ENCODE data around the gene HRAS. TPM values are rescaled to one million over a fixed set of nuclear protein-coding genes. Genes with fewer than 3 reads are reported as not detected.

HRAS gene
- total RNA-seq, 2 donors from 2014 or later = 13.0 to 15.8 TPM

- Histone ChIP-seq H3K4me3 (no peak overlapping the region), H3K9me3 (no peaks in the 10 kb centered on the region), H3K27ac (peak overlapping the region; percentile 41 to 81 (median 76)), H3K27me3 (no peaks in the 10 kb centered on the region), H3K4me1 (peaks cover 32% of the 10 kb centered on the region), H3K36me3 (replicated peaks in 1 of 2; ENCODE audit: insufficient read depth in 1 of 2, low read depth in 2 of 2) (no peaks in the 10 kb centered on the region)
- 35 to 47% methylated on average over 5 to 29 of the region's 41 CpGs for WGBS, 2 donors
- peak in 1 of 4 donors; percentile 29 for DNase-seq
- ATAC-seq = no peak
- intact Hi-C loops (cut with DNase I) = no loop called here
- TF ChIP-seq POLR2A (IDR thresholded peaks at IDR 0.05) (no peak), CTCF (IDR thresholded peaks at IDR 0.05) (no peak)
These were observed 32.4 kb upstream of the HRAS start for GRCh38 chr11:567629-568292.

- no peaks in the 10 kb centered on the region for H3K9me3 ChIP-seq
- H3K27ac ChIP-seq = peak overlapping the region; percentile 41 to 81 (median 76)
- peaks cover 39% of the 10 kb centered on the region for H3K4me1 ChIP-seq
- TF ChIP-seq POLR2A (IDR thresholded peaks at IDR 0.05) (no peak), CTCF (IDR thresholded peaks at IDR 0.05) (no peak)
- no peak overlapping the region for H3K4me3 ChIP-seq
- H3K27me3 ChIP-seq = no peaks in the 10 kb centered on the region
- no peak for DNase-seq
- WGBS, 2 donors = 87 to 88% methylated on average over 6 to 16 of the region's 18 CpGs
- no peaks in the 10 kb centered on the region for H3K36me3 ChIP-seq (replicated peaks in 1 of 2; ENCODE audit: insufficient read depth in 1 of 2, low read depth in 2 of 2)
- no peak for ATAC-seq
- intact Hi-C loops (cut with DNase I) = no loop called here
These were observed 31.7 kb upstream of the HRAS start for GRCh38 chr11:567011-567628.

- Histone ChIP-seq H3K9me3 (no peaks in the 10 kb centered on the region), H3K36me3 (replicated peaks in 1 of 2; ENCODE audit: insufficient read depth in 1 of 2, low read depth in 2 of 2) (no peaks in the 10 kb centered on the region), H3K4me3 (no peak overlapping the region), H3K4me1 (peaks cover 47% of the 10 kb centered on the region), H3K27me3 (no peaks in the 10 kb centered on the region), H3K27ac (peak overlapping the region in 1 of 4 donors; percentile 11)
- intact Hi-C loops (cut with DNase I) = no loop called here
- WGBS, 2 donors = 80 to 87% methylated on average over 2 to 12 of the region's 12 CpGs
- DNase-seq = no peak
- no peak for TF ChIP-seq POLR2A (IDR thresholded peaks at IDR 0.05)
- TF ChIP-seq CTCF (IDR thresholded peaks at IDR 0.05) = no peak
- no peak for ATAC-seq
These were observed 30.6 kb upstream of the HRAS start for GRCh38 chr11:565921-566509.

GRCh38 chr11:563812-564578 is 28.6 kb upstream of the HRAS start:
- Histone ChIP-seq H3K4me3 (no peak overlapping the region), H3K9me3 (no peaks in the 10 kb centered on the region), H3K4me1 (peaks cover 54% of the 10 kb centered on the region), H3K36me3 (replicated peaks in 1 of 2; ENCODE audit: insufficient read depth in 1 of 2, low read depth in 2 of 2) (no peaks in the 10 kb centered on the region), H3K27ac (no peak overlapping the region), H3K27me3 (no peaks in the 10 kb centered on the region)
- 83% methylated on average over 9 to 12 of the region's 12 CpGs for WGBS, 2 donors
- intact Hi-C loops (cut with DNase I) = no loop called here
- ATAC-seq (no peak), DNase-seq (no peak)
- TF ChIP-seq CTCF (IDR thresholded peaks at IDR 0.05) = no peak
- TF ChIP-seq POLR2A (IDR thresholded peaks at IDR 0.05) = no peak

All from body of pancreas (tissue), 4 donors.